NCI-H82 treated with DMSO at 0.1 percent for 48 hours (cell line): ENCODE measurements around the gene PIEZO1.

Experiments used
- DNase-seq: peaks from one replicate; lab custom pipeline; 2025; ENCODE audit not compliant: unreplicated experiment; lab: John Stamatoyannopoulos, UW

The PIEZO1 gene

GRCh38 chr16:88769617-88770460, 15.2 kb downstream of the PIEZO1 start:
- peak; percentile 71 for DNase-seq

GRCh38 chr16:88768071-88768783, 16.8 kb downstream of the PIEZO1 start:
- peak; percentile 89 for DNase-seq

- DNase-seq: no peak
These were observed 17.4 kb downstream of the PIEZO1 start for GRCh38 chr16:88767546-88768070.

GRCh38 chr16:88766975-88767374, 18.0 kb downstream of the PIEZO1 start:
- DNase-seq: no peak

GRCh38 chr16:88764913-88765349, 20.1 kb downstream of the PIEZO1 start:
- no peak for DNase-seq

GRCh38 chr16:88764080-88764479, 20.9 kb downstream of the PIEZO1 start:
- DNase-seq: no peak

GRCh38 chr16:88763502-88764053, 21.4 kb downstream of the PIEZO1 start:
- no peak for DNase-seq

GRCh38 chr16:88762941-88763340, 22.1 kb downstream of the PIEZO1 start:
- no peak for DNase-seq

- DNase-seq: no peak
These were observed 22.7 kb downstream of the PIEZO1 start for GRCh38 chr16:88762258-88762870.

- no peak for DNase-seq
These were observed 23.2 kb downstream of the PIEZO1 start for GRCh38 chr16:88761830-88762229.

- no peak for DNase-seq
These were observed 23.9 kb downstream of the PIEZO1 start for GRCh38 chr16:88761143-88761534.

GRCh38 chr16:88760424-88761142, 24.4 kb downstream of the PIEZO1 start:
- DNase-seq: no peak

- no peak for DNase-seq
These were observed 25.1 kb downstream of the PIEZO1 start for GRCh38 chr16:88759976-88760350.

- no peak for DNase-seq
These were observed 25.6 kb downstream of the PIEZO1 start for GRCh38 chr16:88759245-88759975.

GRCh38 chr16:88758944-88759244, 26.1 kb downstream of the PIEZO1 start:
- no peak for DNase-seq

- DNase-seq: no peak
These were observed 26.6 kb downstream of the PIEZO1 start for GRCh38 chr16:88758227-88758943.

GRCh38 chr16:88755745-88756443, 29.1 kb downstream of the PIEZO1 start:
- DNase-seq: no peak

GRCh38 chr16:88754912-88755744, 29.9 kb downstream of the PIEZO1 start:
- peak; percentile 25 for DNase-seq
